Mesodermal cell (in vitro differentiated cells): Measurements from ENCODE around the gene PNPLA1.

Source experiments
- H3K27ac ChIP-seq: 2 replicates; pipeline ENCODE4 v1.7.0; 2013; ENCODE audit warnings: mild to moderate bottlenecking, low read depth, low read length, moderate library complexity; ENCODE audit not compliant: severe bottlenecking
- H3K36me3 ChIP-seq: 2 replicates; pipeline ENCODE4 v1.7.1; 2013; ENCODE audit warnings: mild to moderate bottlenecking, low read length, moderate library complexity; ENCODE audit not compliant: control insufficient read depth, insufficient read depth
- H3K4me1 ChIP-seq: one replicate; pipeline ENCODE4 v1.7.1; 2013; ENCODE audit warnings: mild to moderate bottlenecking, low read length; ENCODE audit not compliant: insufficient read depth, control insufficient read depth, poor library complexity, severe bottlenecking
- H3K4me3 ChIP-seq: 2 replicates; pipeline ENCODE4 v1.7.0; 2013; ENCODE audit warnings: low read length, control low read depth, mild to moderate bottlenecking; ENCODE audit not compliant: insufficient read depth, poor library complexity, severe bottlenecking; ENCODE audit errors: extremely low read depth
- H3K9me3 ChIP-seq: 2 replicates; pipeline ENCODE4 v1.7.1; 2013; ENCODE audit warnings: mild to moderate bottlenecking, low read length, moderate library complexity; ENCODE audit not compliant: control insufficient read depth
- WGBS, 2 experiments: methylation state at CpG; one replicate each; pipeline ENCODE4 v1.1.5; 2013; ENCODE audit warnings: missing lambda C conversion rate in 2 of 2; ENCODE audit not compliant: insufficient coverage in 2 of 2; 5-methylcytosine and 5-hydroxymethylcytosine counted together

Gene PNPLA1

DNA sequence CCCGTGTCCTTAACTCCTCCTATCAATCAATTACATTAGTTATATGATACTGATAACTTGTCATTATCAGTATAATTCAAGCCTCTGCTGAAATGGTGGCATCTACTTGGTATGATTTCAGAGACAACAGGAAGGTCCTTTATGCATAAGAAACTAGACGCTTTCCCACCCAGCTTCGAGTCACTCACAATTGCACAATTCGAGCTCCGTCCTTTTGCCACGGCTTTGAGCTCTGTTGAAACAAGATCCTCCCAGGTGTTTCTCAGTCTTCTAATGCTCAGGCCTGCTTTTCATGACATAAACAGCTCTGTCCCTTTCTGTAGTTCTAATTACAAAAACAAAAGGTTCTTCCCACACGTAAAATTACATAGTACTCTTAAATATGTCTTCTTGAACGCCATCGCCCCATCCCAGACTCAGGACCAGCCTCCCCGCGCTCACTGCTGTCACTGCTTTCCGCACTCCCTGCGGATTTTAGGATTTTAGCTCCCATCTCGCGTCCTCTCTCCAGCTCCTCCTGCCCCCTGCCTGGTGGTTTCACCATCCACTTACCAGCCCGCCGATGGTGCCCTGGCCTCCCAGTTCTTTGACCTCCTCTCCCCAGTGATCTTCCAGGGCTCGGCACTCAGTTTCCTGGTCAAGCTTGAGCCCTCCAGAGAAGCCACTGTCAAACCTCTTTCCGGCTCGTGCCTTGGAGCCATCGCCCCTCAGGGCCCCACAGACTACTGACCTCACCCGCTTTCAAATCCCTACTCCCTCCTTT, 23.2 kb upstream of the PNPLA1 start:
- 89 to 92% methylated on average over 18 to 19 of the region's 22 CpGs for WGBS, 2 experiments
- H3K4me3 ChIP-seq = no peak overlapping the region
- no peaks in the 10 kb centered on the region for H3K36me3 ChIP-seq
- no peaks in the 10 kb centered on the region for H3K9me3 ChIP-seq
- H3K27ac ChIP-seq = no peak overlapping the region
- H3K4me1 ChIP-seq = peaks cover 33% of the 10 kb centered on the region

DNA sequence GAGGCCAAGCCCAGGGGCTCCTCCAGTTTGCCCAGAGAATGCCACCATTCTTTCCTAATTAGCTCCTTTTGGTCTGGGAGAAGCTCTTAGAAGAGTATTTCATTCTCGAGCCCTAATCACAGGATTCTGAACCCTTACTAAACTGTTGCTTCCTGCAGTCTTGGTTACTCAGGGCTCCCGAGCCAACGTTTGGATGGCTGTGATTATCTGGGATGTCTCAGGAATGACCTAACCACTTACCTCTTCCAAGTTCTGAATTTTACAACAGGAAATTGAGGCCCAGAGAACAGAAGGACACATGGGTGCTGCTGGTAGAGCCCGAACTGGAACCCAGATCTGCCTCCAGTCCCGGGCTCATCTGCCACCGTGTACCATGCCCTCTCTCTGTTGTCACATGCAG, 22.2 kb upstream of the PNPLA1 start:
- Histone ChIP-seq H3K27ac (peak overlapping the region; percentile 10), H3K4me1 (peaks cover 29% of the 10 kb centered on the region), H3K36me3 (no peaks in the 10 kb centered on the region), H3K4me3 (no peak overlapping the region), H3K9me3 (no peaks in the 10 kb centered on the region)
- WGBS, 2 experiments = 81 to 95% methylated on average over 3 to 5 of the region's 6 CpGs

DNA sequence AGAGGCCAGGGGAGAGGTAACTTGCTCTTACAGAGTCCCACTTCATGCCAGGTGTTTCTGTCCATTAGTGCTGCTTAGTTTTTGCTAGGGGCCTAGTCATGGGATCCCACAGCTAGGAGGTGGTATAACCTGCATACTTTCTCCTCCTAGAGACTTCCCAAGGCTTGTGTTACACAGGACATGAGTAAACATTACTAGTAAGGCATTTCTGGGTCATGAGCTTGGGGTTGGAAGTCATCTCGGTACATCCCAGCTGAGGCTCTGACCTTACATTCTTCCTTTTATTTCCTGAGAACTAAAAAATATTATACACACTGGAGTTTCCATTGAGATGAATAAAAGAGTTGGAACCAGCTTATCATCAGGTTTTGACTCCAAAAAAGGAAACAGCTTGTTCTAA, 20.9 kb upstream of the PNPLA1 start:
- Histone ChIP-seq H3K4me3 (no peak overlapping the region), H3K36me3 (no peaks in the 10 kb centered on the region), H3K9me3 (no peaks in the 10 kb centered on the region), H3K27ac (no peak overlapping the region), H3K4me1 (peaks cover 23% of the 10 kb centered on the region)
- no CpG with 5 or more reads among the region's 1 CpG for WGBS, 2 experiments

DNA sequence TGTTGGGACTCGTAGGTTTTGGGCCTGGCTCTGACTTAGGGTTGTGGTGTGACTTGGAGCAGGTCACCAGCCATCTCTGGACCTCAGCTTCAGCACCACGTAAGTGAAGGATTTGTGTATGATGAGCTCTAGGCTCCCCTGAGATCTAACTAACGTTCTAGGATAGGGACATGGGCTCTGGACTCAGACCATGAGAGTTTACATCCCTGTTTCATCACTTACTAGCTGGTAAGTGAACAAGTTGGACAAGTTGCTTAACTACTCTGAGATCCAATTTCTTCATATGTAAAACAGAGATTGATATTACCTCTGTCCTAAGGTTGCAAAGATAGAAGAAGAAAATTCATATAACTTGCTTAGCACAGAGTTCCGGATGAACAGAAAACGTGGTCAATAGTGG, 20.3 kb upstream of the PNPLA1 start:
- peaks cover 20% of the 10 kb centered on the region for H3K4me1 ChIP-seq
- no peak overlapping the region for H3K27ac ChIP-seq
- no peak overlapping the region for H3K4me3 ChIP-seq
- no peaks in the 10 kb centered on the region for H3K36me3 ChIP-seq
- WGBS, 2 experiments = 82 to 100% methylated on average over 1 to 2 of the region's 5 CpGs
- no peaks in the 10 kb centered on the region for H3K9me3 ChIP-seq

DNA sequence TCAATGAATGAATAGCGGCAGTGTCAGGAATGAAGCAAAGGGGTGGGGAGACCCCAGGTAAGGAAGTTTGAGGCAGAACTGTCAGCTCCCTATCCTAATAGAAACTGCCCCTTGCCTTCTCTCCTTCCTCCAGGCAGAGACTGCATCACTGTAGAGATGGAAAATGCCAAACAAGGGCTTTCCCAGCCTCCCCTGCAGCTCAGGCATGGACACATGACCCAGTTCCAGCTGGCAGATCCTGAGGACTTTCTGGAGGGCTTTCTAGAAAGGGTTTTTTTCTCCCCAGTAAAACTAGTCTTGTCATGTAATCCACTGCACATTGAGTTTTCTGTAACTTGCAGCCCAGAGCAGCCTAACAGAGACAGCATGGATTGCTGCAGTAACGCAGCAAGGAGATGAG, 17.9 kb upstream of the PNPLA1 start:
- Histone ChIP-seq H3K4me1 (peaks cover 10% of the 10 kb centered on the region), H3K27ac (no peak overlapping the region), H3K36me3 (no peaks in the 10 kb centered on the region), H3K4me3 (no peak overlapping the region), H3K9me3 (no peaks in the 10 kb centered on the region)
- WGBS, 2 experiments = 100% methylated on average over 1 of the region's 2 CpGs

DNA sequence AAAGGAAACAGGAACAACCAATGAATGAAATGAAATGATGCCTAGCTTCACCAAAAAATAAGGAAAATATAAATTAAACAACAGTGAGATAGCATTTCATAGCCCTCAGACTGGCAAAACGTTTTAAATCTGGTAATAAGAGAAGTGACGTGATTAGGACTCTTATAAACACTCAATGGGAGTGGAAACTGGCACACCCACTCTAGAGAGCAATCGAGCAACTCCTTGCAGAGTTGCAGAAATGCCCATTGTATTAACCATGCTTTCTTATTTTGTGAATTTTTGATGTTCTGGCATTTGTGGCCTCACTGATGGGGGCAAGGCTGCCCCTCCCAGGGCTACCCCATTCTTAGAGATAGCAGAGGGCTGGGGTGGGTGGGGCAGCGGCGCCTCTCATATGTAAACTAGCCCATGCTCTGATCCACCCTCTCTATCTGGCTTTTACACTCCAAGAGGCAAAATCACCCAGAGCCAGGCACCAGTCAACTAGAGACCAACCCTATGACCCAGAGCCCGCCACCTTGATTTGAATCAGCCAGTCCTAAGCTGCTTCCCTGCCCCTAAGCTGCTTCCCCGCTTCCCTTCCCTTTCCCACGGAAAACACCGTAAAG, 6.4 kb upstream of the PNPLA1 start:
- no peak overlapping the region for H3K27ac ChIP-seq
- H3K9me3 ChIP-seq = peaks cover 6% of the 10 kb centered on the region
- no peaks in the 10 kb centered on the region for H3K36me3 ChIP-seq
- no peak overlapping the region for H3K4me3 ChIP-seq
- peaks cover under 1% of the 10 kb centered on the region for H3K4me1 ChIP-seq
- 78 to 87% methylated on average over 3 to 6 of the region's 9 CpGs for WGBS, 2 experiments

DNA sequence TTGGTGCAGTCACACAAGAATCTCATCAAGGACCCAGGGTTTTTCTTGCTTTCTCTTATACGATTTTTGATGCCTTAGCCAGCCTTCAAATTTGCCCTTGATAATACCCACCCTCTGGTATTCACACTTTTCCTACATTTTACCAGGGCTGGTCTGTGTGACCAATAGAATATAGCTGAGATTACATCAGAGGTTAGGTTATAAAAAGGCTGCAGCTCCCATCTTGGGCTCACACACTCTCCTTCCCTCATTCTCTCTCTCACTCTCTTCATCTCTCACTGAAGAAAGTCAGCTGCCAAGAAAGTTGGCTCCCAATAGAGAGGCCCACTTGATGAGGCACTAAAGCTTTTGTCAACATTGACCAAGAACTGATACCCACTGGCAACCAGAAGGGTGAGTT, 4.1 kb upstream of the PNPLA1 start:
- H3K4me1 ChIP-seq = peaks cover 12% of the 10 kb centered on the region
- H3K36me3 ChIP-seq = no peaks in the 10 kb centered on the region
- H3K9me3 ChIP-seq = peaks cover 6% of the 10 kb centered on the region
- WGBS, 2 experiments = 50% methylated on average over 1 of the region's 1 CpG; no CpG with 5 or more reads in 1 of the 2 experiments
- H3K4me3 ChIP-seq = no peak overlapping the region
- no peak overlapping the region for H3K27ac ChIP-seq

DNA sequence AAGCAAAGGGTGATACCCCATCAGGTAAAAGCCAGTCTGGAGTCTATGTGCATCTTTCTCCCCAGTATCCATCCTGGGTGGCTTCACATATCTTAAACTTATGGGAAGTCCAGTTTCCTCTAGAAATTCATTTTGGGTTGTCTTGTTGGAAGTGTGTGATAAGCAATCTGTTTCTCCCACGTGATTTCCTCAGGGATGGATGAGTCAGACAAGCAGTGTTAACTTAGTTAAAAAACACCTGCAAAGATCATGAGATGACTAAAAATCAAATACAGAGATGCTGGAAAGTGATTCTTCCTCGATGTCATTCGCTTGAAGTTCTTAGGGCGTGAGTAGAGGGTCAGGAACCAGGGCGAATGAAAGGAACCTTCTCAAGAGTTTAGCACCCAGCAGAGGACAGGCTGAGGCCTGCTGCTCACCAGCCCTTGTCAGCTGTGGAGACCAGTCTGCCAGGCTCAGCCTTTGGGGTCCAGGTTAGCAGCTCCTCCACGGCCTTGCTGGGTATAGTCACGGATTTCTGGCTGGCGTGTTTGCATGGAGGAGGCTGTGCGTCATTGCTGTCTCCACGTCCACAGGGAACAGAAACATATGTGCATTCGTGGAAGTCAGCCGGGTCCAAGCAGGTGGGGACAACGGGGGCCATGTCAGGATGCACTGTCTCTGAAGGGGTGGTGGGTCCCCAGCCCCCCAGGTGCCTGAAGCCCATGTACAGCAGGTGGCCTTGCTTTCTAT, 2.8 kb upstream of the PNPLA1 start:
- H3K4me1 ChIP-seq = peaks cover 12% of the 10 kb centered on the region
- no peak overlapping the region for H3K4me3 ChIP-seq
- 91 to 96% methylated on average over 12 to 13 of the region's 13 CpGs for WGBS, 2 experiments
- no peaks in the 10 kb centered on the region for H3K36me3 ChIP-seq
- peaks cover 6% of the 10 kb centered on the region for H3K9me3 ChIP-seq
- H3K27ac ChIP-seq = no peak overlapping the region

DNA sequence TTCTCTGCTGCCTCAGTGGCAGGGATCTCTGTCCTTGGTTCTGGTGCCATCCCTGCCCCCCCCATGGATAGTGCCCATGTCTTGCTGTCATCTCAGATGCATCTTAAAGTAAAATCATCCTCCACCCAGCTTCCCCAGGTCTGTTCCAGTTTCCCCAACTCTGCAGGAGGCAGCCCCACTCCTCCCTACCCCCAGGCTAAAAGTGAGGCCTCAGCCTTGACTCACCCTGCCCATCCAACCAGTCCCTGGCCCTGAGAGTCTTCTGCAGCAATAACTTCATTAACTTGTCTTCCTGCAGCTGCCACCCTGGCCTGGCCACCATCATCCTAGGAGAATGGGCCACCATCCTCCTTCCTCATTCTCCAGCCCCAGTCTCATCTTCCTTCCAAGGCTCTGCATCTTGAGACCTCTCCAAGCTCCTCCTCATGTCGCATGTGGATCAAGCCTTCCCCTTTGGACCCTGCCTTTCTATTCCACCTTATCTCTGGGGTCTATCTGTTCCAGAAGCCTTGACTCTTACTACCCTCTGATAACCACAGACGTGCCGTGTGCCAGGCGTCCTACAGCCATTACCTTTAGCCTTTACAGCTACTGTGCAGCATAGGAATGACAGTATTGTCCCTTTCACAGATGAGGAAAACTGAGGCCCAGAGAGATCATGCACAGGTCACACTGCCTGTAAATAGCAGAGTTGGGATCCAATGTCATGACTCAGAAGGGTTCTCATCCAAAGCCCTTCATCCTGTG, 2.0 kb upstream of the PNPLA1 start:
- Histone ChIP-seq H3K36me3 (no peaks in the 10 kb centered on the region), H3K4me1 (peaks cover 12% of the 10 kb centered on the region), H3K27ac (no peak overlapping the region), H3K9me3 (peaks cover 6% of the 10 kb centered on the region), H3K4me3 (no peak overlapping the region)
- 96 to 98% methylated on average over 4 of the region's 4 CpGs for WGBS, 2 experiments

DNA sequence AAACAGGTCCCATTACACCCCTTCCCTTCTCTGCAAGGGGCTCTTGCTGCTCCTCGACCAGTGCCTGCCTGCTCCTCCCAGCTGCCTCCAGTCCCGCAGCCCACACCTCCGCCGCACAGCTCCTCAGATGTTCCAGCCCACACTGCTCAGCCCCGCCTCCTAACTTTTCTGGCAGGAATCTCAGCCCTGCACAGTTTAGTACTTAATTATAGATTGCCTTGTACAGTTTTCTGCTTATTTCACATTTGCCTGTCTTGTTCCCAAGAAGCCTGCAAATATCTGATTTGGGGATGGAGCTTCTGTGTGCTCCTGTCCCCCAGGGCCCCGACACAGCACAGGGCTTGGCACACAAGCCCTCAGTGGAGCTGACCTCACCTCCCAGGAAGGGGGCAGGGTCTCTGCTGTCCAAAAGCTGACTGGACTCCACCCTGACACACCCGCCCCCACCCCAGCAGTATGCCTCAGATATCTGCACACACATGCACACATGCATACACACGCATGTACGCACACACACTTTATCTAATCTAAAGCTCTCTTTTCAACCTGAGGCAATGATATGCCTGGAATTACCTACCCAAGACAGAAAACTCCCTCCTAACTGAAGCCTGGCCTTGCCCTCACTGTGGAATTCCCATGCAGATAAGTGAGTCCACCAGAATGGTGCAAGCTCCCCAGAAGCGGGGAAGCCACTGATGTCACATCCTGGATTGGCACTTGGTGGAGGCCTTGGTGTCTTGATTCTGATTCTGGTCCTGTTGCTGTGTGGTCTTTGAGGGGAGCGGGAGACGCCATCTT, 1.2 kb upstream of the PNPLA1 start:
- Histone ChIP-seq H3K36me3 (no peaks in the 10 kb centered on the region), H3K9me3 (peaks cover 6% of the 10 kb centered on the region), H3K4me3 (no peak overlapping the region), H3K27ac (no peak overlapping the region), H3K4me1 (peaks cover 12% of the 10 kb centered on the region)
- WGBS, 2 experiments = 90 to 91% methylated on average over 8 to 9 of the region's 12 CpGs
